NCI-H2081 treated with DMSO at 0.1 percent for 48 hours (cell line): Measurements from ENCODE around the gene NSUN7.

Source experiments
- DNase-seq: peaks from one replicate; lab custom pipeline; 2025; lab: John Stamatoyannopoulos, UW

NSUN7 gene

GRCh38 chr4:40734497-40734896 is 15.3 kb upstream of the NSUN7 start:
- DNase-seq, result no peak

- peak; percentile 63 for DNase-seq
Measured at GRCh38 chr4:40736910-40737309, 12.8 kb upstream of the NSUN7 start.

DNA sequence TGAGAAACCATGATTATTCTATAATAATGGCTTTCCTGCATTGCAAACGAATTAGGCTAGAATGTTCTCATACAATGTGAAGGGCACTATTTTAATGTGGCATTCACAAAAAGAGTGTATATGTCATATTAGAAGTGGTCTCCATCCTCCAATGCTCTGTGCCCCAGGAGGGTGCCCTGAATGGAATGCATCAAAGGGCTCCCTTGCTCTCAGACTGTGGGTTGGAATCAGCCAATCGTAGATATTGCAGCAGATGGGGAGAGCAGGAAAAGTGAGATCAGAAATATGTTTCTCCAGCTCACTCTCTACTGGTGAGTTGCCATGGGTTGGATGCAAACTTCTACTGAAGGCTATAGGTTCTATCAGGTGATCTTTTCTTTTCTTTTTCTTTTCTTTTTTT is 11.9 kb upstream of the NSUN7 start:
- no peak for DNase-seq

GRCh38 chr4:40739347-40739746 is 10.4 kb upstream of the NSUN7 start:
- DNase-seq, result no peak

DNA sequence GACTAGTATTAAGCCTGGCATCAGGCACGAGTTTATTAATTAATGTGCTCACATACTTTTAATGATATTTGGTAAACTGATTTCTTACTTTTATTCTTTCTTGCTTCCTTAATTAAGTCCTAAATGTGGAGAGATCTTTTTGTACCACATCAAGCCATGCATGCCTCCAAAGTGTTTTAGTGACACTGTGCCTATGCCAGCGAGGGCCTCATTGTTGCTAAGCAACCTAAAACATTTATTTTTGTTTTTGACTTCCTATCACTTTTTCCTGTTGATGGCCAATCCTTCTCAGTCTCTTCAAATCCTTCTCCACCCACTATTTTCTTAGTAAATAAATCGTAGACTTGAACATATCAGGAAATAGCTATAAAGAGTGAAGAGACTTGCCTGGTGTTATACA is 5.5 kb upstream of the NSUN7 start:
- no peak for DNase-seq

DNA sequence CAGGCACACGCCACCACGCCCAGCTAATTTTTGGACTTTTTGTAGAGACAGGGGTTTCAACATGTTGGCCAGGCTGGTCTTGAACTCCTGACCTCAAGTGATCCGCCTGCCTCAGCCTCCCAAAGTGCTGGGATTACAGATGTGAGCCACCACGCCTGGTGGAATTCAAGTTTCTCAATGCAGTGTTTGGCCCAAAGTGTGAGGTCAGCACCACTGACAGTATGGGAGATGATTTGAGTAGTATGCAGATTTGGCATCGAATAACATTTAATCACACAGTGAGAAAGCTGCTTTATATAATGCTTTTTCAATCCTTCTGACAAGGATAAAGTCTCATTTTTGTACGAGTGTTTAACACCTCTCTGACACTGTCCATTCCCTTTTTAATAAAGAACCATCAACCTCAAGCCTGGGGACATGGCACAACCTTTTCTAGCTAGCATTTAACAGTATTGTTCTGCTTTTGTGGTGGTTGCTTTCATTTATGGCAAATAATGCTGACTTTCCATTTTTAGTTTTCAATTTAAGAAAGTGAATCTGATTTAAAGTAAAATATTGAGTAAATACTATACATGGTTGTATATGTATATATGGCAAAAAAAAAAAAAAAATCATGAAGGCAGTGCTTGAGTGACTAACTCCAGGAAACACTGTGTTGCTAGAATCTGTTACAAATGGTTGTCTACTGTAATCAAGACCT is 4.3 kb upstream of the NSUN7 start:
- DNase-seq, result no peak

- peak; percentile 40 for DNase-seq
Measured at GRCh38 chr4:40747207-40747835, 2.4 kb upstream of the NSUN7 start.

GRCh38 chr4:40750461-40751258 is 905 bp downstream of the NSUN7 start:
- DNase-seq, result no peak

DNA sequence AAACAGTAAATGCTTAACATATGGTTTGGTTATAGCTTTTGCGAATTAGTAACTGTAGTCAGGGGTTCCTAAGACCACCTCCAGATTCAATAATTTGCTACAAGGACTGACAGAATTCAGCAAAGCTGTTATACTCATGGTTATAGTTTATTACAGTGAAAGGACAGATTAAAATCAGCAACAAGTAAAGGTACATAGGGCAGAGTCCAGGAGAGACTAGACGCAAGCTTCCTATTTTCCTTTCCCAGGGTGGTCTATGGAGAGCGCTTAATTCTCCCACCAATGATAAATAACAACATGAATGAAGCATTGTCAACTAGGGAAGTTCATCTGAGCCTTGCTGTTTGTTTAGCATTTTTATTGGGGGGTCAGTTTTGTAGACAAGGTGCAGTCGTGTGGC is 5.9 kb downstream of the NSUN7 start:
- no peak for DNase-seq

DNA sequence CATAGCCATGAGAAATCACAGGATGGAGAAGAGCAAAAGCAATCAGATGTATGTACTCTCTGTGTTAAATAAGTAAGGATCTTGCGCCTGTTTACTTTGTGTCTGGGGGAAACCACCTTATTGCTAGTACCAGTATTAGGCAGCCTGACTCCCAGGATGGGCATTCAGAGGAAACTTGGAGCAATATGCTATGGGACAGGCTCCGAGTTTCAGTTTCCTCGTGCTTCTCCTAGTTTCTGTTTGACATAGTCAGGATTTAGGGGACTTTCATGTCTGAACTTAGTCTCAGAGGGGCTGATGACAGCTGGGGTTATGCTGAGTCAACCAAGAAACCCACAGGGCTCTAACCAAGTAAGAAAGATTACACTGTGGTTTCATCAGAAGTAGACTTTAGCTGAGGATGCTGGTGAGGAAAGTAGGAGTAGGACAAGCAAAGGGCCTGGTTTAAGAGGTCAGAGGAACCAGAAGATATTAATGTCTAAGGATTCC is 13.5 kb downstream of the NSUN7 start:
- no peak for DNase-seq

GRCh38 chr4:40769266-40769665 is 19.5 kb downstream of the NSUN7 start:
- DNase-seq, result no peak

- no peak for DNase-seq
Measured at GRCh38 chr4:40778090-40778489, 28.3 kb downstream of the NSUN7 start.

- no peak for DNase-seq
Measured at GRCh38 chr4:40782876-40783275, 33.1 kb downstream of the NSUN7 start.

DNA sequence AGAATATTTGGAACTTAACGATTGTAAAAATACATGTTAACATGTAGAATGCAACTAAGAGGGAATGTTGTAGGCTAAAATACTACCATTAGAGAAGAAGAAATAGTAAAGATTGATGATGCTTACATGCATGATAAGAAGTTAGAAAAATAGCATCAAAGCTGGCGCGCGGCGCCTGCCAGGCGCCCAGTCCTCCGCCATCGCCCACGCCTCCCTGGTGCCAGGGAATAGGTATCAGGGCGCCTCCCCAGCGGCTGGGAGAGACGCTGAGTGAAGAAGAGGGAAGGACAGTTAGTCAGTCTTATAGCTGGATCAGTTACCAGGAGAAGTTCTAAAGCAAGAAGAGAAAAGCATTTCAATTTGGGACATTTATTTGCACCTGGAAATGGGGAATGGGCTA is 36.0 kb downstream of the NSUN7 start:
- DNase-seq, result no peak

GRCh38 chr4:40788331-40788730 is 38.6 kb downstream of the NSUN7 start:
- DNase-seq, result no peak

DNA sequence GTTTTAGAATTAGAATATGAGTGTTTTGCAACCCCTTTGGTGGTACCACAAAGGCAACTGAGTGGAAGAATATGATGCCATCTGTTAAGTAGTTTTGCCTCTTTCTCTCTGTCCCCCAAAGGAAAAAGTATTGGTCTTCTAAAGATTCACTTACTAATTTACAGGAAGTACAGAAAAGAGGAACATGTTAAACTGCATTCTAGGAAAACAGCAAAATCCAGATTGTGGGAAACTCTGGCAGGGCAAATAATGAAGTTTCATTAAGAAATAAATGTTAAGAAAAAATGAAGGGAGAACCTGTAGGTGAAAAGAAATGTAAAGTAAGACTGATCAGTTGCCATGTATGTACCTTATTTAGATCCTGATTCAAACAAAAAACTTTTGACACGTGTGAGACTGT is 39.3 kb downstream of the NSUN7 start:
- no peak for DNase-seq

GRCh38 chr4:40789771-40790170 is 40.0 kb downstream of the NSUN7 start:
- DNase-seq, result no peak

- DNase-seq, result no peak
Measured at GRCh38 chr4:40800064-40800463, 50.3 kb downstream of the NSUN7 start.

DNA sequence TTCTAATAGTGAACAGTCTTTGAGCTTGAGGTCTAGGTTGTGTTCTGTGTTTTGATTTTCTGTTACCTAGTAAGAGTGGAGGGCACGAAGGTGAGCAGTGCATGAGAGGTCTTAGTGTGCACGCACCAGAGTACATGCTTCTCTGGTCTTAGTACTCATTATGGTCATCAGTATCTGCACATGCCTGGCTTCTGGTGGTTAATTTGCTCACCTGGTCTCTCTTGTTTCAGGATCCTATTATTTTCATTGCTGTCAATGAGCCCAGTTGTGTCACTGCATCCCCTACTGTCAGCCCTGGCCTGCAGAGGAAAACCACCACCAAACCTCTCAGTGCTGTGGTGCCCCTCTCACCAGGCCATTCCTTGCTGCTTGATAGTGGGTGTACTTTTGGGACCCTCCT is 54.8 kb downstream of the NSUN7 start:
- DNase-seq, result no peak

DNA sequence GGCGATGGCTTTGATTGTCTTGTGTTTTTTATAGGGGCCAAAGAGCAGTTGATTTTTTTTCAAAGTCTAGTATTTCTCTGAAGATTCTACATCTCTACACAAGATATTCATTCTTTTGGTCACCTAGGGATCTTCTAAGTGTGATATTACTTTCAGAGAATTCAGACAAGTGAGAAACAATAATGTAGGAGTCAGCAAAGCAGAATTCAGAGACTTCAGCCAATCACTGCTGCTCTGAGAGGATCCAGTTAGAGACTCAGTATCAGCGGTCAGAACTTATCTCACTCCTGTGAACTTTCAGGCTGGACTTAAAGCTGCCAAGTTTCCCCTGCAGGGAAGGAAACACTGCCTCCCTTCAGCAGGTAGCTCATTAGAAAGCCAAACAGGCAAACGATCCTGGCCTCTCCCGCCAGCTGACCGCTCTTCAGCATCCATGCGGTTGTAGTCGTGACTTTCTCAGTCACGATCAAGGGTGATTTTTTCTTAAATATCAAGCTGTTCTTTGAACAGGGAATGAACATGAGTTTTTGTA is 59.2 kb downstream of the NSUN7 start:
- DNase-seq, result no peak

DNA sequence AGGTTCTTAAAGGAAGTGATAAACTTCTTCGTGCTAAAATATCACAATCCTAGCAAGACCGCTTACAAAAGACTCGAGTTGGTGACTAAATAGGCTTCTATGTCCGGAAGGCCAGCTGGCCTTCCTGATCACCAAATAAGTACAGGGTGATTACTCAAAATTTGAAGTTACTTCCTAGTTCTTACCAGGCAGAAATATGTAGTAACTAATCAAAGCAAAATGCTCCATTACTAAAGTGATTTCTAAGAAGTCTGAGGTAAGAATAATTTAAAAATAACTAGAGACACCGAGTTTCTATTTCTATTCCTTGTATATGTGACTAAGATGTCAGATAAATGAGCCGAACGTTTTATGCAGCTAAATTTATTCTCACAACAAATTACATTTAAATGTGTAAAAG is 62.2 kb downstream of the NSUN7 start:
- no peak for DNase-seq

GRCh38 chr4:40812386-40812785 is 62.6 kb downstream of the NSUN7 start:
- no peak for DNase-seq

GRCh38 chr4:40812856-40813255 is 63.1 kb downstream of the NSUN7 start:
- DNase-seq, result no peak
